H9 (cell line): ENCODE measurements around the gene CABLES2. TPM values are rescaled to one million over a fixed set of nuclear protein-coding genes. Genes with fewer than 3 reads are reported as not detected.

Experiments used
- DNase-seq: peaks from one replicate; pipeline ENCODE4 v3.0.0-alpha.2; 2017
- H2AFZ ChIP-seq: one replicate; pipeline ENCODE4 v1.6.1; 2013; ENCODE audit warnings: mild to moderate bottlenecking, low read length, control low read depth, moderate library complexity
- H2AK5ac ChIP-seq: 2 replicates; pipeline ENCODE4 v1.6.1; 2013; ENCODE audit warnings: low read length, control low read depth, mixed read lengths; ENCODE audit not compliant: insufficient read length
- H2BK120ac ChIP-seq: one replicate; pipeline ENCODE4 v1.6.1; 2013; ENCODE audit warnings: low read depth, mild to moderate bottlenecking, low read length, control low read depth, inconsistent platforms; ENCODE audit not compliant: poor library complexity, severe bottlenecking
- H2BK12ac ChIP-seq: 2 replicates; pipeline ENCODE4 v1.6.1; 2013; ENCODE audit warnings: low read length, control low read depth, mixed read lengths, low read depth; ENCODE audit not compliant: insufficient read length
- H2BK15ac ChIP-seq: 2 replicates; pipeline ENCODE4 v1.6.1; 2013; ENCODE audit warnings: low read depth, low read length, control low read depth
- H2BK20ac ChIP-seq: one replicate; pipeline ENCODE4 v1.6.1; 2013; ENCODE audit warnings: low read depth, mild to moderate bottlenecking, low read length, control low read depth, inconsistent platforms; ENCODE audit not compliant: poor library complexity, severe bottlenecking
- H2BK5ac ChIP-seq: 2 replicates; pipeline ENCODE4 v1.6.1; 2013; ENCODE audit warnings: low read length, control low read depth, mixed read lengths; ENCODE audit not compliant: insufficient read length
- H3K14ac ChIP-seq: 2 replicates; pipeline ENCODE4 v1.6.1; 2013; ENCODE audit warnings: low read length, control low read depth; ENCODE audit not compliant: insufficient read depth
- H3K18ac ChIP-seq: 2 replicates; pipeline ENCODE4 v1.6.1; 2013; ENCODE audit warnings: low read depth, mild to moderate bottlenecking, mixed read lengths, low read length, control low read depth; ENCODE audit not compliant: insufficient read length
- H3K23ac ChIP-seq: 2 replicates; pipeline ENCODE4 v1.6.1; 2013; ENCODE audit warnings: low read length, control low read depth, mixed read lengths, low read depth; ENCODE audit not compliant: insufficient read length
- H3K23me2 ChIP-seq: 2 replicates; pipeline ENCODE4 v1.6.1; 2013; ENCODE audit warnings: low read depth, mild to moderate bottlenecking, mixed read lengths, low read length, control low read depth; ENCODE audit not compliant: insufficient read length, poor library complexity, severe bottlenecking
- H3K27ac ChIP-seq: 2 replicates; pipeline ENCODE4 v1.5.1; 2013; ENCODE audit warnings: low read length, control low read depth, mixed read lengths, low read depth; ENCODE audit not compliant: insufficient read length
- H3K27me3 ChIP-seq: 2 replicates; pipeline ENCODE4 v1.6.1; 2013; ENCODE audit warnings: low read length, control low read depth, inconsistent platforms; ENCODE audit not compliant: insufficient read depth
- H3K4ac ChIP-seq: 2 replicates; pipeline ENCODE4 v1.6.1; 2013; ENCODE audit warnings: low read depth, mild to moderate bottlenecking, control low read depth, inconsistent platforms, low read length, moderate library complexity
- H3K4me1 ChIP-seq: 2 replicates; pipeline ENCODE4 v1.6.1; 2013; ENCODE audit warnings: low read length, control low read depth, inconsistent platforms; ENCODE audit not compliant: insufficient read depth
- H3K4me2 ChIP-seq: 2 replicates; pipeline ENCODE4 v1.6.1; 2013; ENCODE audit warnings: low read length, control low read depth, mixed read lengths; ENCODE audit not compliant: insufficient read length, insufficient read depth
- H3K56ac ChIP-seq: 2 replicates; pipeline ENCODE4 v1.6.1; 2013; ENCODE audit warnings: low read depth, mild to moderate bottlenecking, mixed read lengths, low read length, control low read depth; ENCODE audit not compliant: insufficient read length
- H3K79me1 ChIP-seq: 2 replicates; pipeline ENCODE4 v1.6.1; 2013; ENCODE audit warnings: low read depth, mild to moderate bottlenecking, moderate library complexity, low read length, control low read depth, inconsistent platforms; ENCODE audit not compliant: insufficient read depth, poor library complexity, severe bottlenecking
- H3K79me2 ChIP-seq: 2 replicates; pipeline ENCODE4 v1.6.1; 2013; ENCODE audit warnings: low read length, control low read depth, inconsistent platforms; ENCODE audit not compliant: insufficient read depth
- H3K9ac ChIP-seq: 2 replicates; pipeline ENCODE4 v1.6.1; 2013; ENCODE audit warnings: low read length, control low read depth, mixed read lengths; ENCODE audit not compliant: insufficient read length; ENCODE audit errors: extremely low read depth
- H3K9me3 ChIP-seq: one replicate; pipeline ENCODE4 v1.6.1; 2013; ENCODE audit warnings: low read depth, low read length, inconsistent platforms; ENCODE audit not compliant: control insufficient read depth
- H3T11ph ChIP-seq: one replicate; pipeline ENCODE4 v1.6.1; 2013; ENCODE audit warnings: mild to moderate bottlenecking, low read length, control low read depth, inconsistent platforms
- H4K20me1 ChIP-seq: one replicate; pipeline ENCODE4 v1.6.1; 2013; ENCODE audit not compliant: control insufficient read depth, insufficient read length, insufficient read depth
- H4K5ac ChIP-seq: 2 replicates; pipeline ENCODE4 v1.6.1; 2013; ENCODE audit warnings: low read depth, mild to moderate bottlenecking, mixed read lengths, low read length, control low read depth; ENCODE audit not compliant: insufficient read length
- H4K8ac ChIP-seq: replicated peaks from 2 replicates; pipeline ENCODE4 v1.6.1; 2013; ENCODE audit warnings: low read length, control low read depth, mixed read lengths, low read depth; ENCODE audit not compliant: insufficient read length
- H4K91ac ChIP-seq: 2 replicates; pipeline ENCODE4 v1.6.1; 2013; ENCODE audit warnings: low read depth, mild to moderate bottlenecking, moderate library complexity, mixed read lengths, low read length, control low read depth; ENCODE audit not compliant: insufficient read length
- H3K27ac Mint-ChIP-seq, 3 experiments: 2 replicates in 2 of 3; 3 replicates in 1 of 3; pipeline ENCODE4 v1.8.0; 2020 to 2021; ENCODE audit warnings: mixed read lengths in 3 of 3, mild to moderate bottlenecking in 1 of 3, moderate library complexity in 1 of 3
- H3K27me3 Mint-ChIP-seq: 2 replicates; pipeline ENCODE4 v1.8.0; 2021; ENCODE audit warnings: low read depth, mild to moderate bottlenecking, moderate library complexity, mixed read lengths
- H3K36me3 Mint-ChIP-seq, 3 experiments: 2 replicates in 2 of 3; 3 replicates in 1 of 3; pipeline ENCODE4 v1.8.0; 2020 to 2021; ENCODE audit warnings: low read depth in 3 of 3, mixed read lengths in 3 of 3; ENCODE audit not compliant: insufficient read depth in 1 of 3
- H3K4me1 Mint-ChIP-seq, 2 experiments: 2 replicates each; pipeline ENCODE4 v1.8.0; 2020; ENCODE audit warnings: mixed read lengths in 2 of 2
- H3K4me3 Mint-ChIP-seq, 2 experiments: 2 replicates in 1 of 2; 3 replicates in 1 of 2; pipeline ENCODE4 v1.8.0; 2020 to 2021; ENCODE audit warnings: mild to moderate bottlenecking in 2 of 2, mixed read lengths in 2 of 2, moderate library complexity in 1 of 2
- H3K9me3 Mint-ChIP-seq, 2 experiments: 2 replicates in 1 of 2; 3 replicates in 1 of 2; pipeline ENCODE4 v1.8.0; 2020; ENCODE audit warnings: mild to moderate bottlenecking in 2 of 2, mixed read lengths in 2 of 2, moderate library complexity in 1 of 2
- WGBS: extraction: QIAGEN DNeasy Blood & Tissue Kit; methylation state at CpG from one replicate; pipeline ENCODE4 v1.1.7; 2013; ENCODE audit warnings: missing lambda C conversion rate, low lambda C conversion rate, mixed read lengths; ENCODE audit not compliant: insufficient read length; ENCODE audit errors: extremely low coverage; 5-methylcytosine and 5-hydroxymethylcytosine counted together
- total RNA-seq: library from RNA; stranded (reverse); gene quantifications from 2 replicates; pipeline ENCODE4 v1.2.1, GENCODE V29; 2021
- TF ChIP-seq, protein P1 (sequence below): fragments of 200-600 bp; sonication (generic); conservative IDR thresholded peaks from 3 replicates; pipeline ENCODE4 v1.8.0; 2021; ENCODE audit warnings: antibody characterized with exemption, mild to moderate bottlenecking

The CABLES2 gene
- total RNA-seq, 1 experiment from 2014 or later = 10.8 TPM

DNA sequence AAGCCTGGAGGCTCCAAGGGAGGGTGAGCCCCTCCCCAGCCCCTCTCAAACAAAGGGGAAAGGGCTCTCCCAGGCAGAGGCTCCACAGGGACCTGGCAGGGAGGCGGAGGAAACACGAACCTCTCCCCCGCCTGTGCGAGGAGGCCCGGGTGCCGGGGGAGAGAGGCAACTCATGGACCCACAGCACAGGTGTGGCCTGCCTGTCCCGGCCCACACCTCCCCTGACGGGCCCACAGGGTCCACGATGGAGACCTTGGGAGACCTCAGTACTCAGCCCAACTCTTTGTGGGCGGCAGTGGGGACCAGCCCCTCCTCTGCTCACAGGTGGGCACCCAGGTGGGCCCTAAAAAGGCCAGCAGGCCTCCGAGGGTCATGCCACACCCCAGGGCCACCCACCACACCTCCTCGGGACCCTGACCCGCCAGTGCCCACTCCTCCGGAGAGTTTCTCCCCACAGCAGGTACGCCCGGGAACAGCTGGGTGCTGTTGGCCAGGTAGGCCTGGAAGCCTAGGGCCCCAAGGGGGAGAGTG, 52.2 kb downstream of the CABLES2 start:
- Mint-ChIP-seq H3K27ac (peak overlapping the region in 1 of 3 experiments; percentile 68; a peak in 2 of 7 replicates), H3K4me3 (no peak overlapping the region), H3K9me3 (peaks cover 0 to 5% of the 10 kb centered on the region in 2 experiments; a peak in 2 of 5 replicates), H3K27me3 (no peaks in the 10 kb centered on the region), H3K4me1 (peaks cover 13 to 28% of the 10 kb centered on the region in 2 experiments), H3K36me3 (peaks cover 0 to 28% (median 23%) of the 10 kb centered on the region in 3 experiments; a peak in 5 of 7 replicates)
- Histone ChIP-seq H2BK12ac (no peak overlapping the region), H3K23me2 (no peaks in the 10 kb centered on the region), H3K4me1 (no peaks in the 10 kb centered on the region; the same call in 1 of the 2 replicates), H3K14ac (no peak overlapping the region; the same call in 1 of the 2 replicates), H3K9me3 (no peaks in the 10 kb centered on the region), H3K27ac (no peak overlapping the region), H4K91ac (no peak overlapping the region), H3K9ac (no peak overlapping the region), H4K20me1 (no peaks in the 10 kb centered on the region), H3T11ph (no peak overlapping the region), H3K23ac (no peak overlapping the region), H2BK15ac (no peak overlapping the region), H3K4ac (peak overlapping the region; percentile 29; the same call in 1 of the 2 replicates), H4K8ac (no peak overlapping the region), H2BK5ac (no peak overlapping the region), H2AFZ (no peak overlapping the region), H3K79me1 (peaks cover 5% of the 10 kb centered on the region), H3K27me3 (no peaks in the 10 kb centered on the region), H3K18ac (no peak overlapping the region), H3K79me2 (peaks cover 4% of the 10 kb centered on the region; the same call in 1 of the 2 replicates), H2BK20ac (no peak overlapping the region), H2AK5ac (no peak overlapping the region), H2BK120ac (no peak overlapping the region), H3K56ac (no peak overlapping the region), H4K5ac (no peak overlapping the region), H3K4me2 (no peak overlapping the region)
- no peak for DNase-seq
- no CpG with 5 or more reads among the region's 16 CpGs for WGBS
- TF ChIP-seq, protein P1, sequence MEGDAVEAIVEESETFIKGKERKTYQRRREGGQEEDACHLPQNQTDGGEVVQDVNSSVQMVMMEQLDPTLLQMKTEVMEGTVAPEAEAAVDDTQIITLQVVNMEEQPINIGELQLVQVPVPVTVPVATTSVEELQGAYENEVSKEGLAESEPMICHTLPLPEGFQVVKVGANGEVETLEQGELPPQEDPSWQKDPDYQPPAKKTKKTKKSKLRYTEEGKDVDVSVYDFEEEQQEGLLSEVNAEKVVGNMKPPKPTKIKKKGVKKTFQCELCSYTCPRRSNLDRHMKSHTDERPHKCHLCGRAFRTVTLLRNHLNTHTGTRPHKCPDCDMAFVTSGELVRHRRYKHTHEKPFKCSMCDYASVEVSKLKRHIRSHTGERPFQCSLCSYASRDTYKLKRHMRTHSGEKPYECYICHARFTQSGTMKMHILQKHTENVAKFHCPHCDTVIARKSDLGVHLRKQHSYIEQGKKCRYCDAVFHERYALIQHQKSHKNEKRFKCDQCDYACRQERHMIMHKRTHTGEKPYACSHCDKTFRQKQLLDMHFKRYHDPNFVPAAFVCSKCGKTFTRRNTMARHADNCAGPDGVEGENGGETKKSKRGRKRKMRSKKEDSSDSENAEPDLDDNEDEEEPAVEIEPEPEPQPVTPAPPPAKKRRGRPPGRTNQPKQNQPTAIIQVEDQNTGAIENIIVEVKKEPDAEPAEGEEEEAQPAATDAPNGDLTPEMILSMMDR = no peak
